Measurements from ENCODE around the gene OR13F1. TPM values are rescaled to one million over a fixed set of nuclear protein-coding genes. Genes with fewer than 3 reads are reported as not detected.

Gene OR13F1
- polyA plus RNA-seq, 1 donor (not counting 4 experiments of a cell fraction or from before 2014, with no cell fraction given): not detected

GRCh38 chr9:104463864-104464263, 40.2 kb upstream of the OR13F1 start:
- Histone ChIP-seq H3K9ac (ENCODE audit: control insufficient read depth, extremely low read depth, insufficient read depth, low read length) (no peak overlapping the region), H3K79me2 (ENCODE audit: control insufficient read depth, insufficient read depth, low read length) (no peaks in the 10 kb centered on the region), H3K27me3 (ENCODE audit: control insufficient read depth, extremely low read depth, insufficient read depth, low read length) (no peaks in the 10 kb centered on the region), H4K20me1 (ENCODE audit: control insufficient read depth, extremely low read depth, insufficient read depth, low read length) (no peaks in the 10 kb centered on the region), H2AFZ (ENCODE audit: control insufficient read depth, low read length) (no peak overlapping the region), H3K9me1 (ENCODE audit: control insufficient read depth, extremely low read depth, insufficient read depth, low read length) (no peaks in the 10 kb centered on the region), H3K36me3 (ENCODE audit: control insufficient read depth in 2 of 2, extremely low read depth in 1 of 2, insufficient read depth in 2 of 2, low read length in 2 of 2) (no peaks in the 10 kb centered on the region), H3K27ac (ENCODE audit: control insufficient read depth, insufficient read depth, low read length) (no peak overlapping the region), H3K4me3 (ENCODE audit: control insufficient read depth in 2 of 3, extremely low read depth in 1 of 3, insufficient read depth in 2 of 3, low read depth in 1 of 3, low read length in 3 of 3) (no peak overlapping the region), H3K4me1 (ENCODE audit: control insufficient read depth, extremely low read depth, insufficient read depth, low read length) (no peaks in the 10 kb centered on the region), H3K9me3 (ENCODE audit: control insufficient read depth, low read depth, low read length) (no peaks in the 10 kb centered on the region), H3K4me2 (ENCODE audit: control insufficient read depth, extremely low read depth, insufficient read depth, low read depth, low read length) (no peak overlapping the region)
- TF ChIP-seq, protein P1, sequence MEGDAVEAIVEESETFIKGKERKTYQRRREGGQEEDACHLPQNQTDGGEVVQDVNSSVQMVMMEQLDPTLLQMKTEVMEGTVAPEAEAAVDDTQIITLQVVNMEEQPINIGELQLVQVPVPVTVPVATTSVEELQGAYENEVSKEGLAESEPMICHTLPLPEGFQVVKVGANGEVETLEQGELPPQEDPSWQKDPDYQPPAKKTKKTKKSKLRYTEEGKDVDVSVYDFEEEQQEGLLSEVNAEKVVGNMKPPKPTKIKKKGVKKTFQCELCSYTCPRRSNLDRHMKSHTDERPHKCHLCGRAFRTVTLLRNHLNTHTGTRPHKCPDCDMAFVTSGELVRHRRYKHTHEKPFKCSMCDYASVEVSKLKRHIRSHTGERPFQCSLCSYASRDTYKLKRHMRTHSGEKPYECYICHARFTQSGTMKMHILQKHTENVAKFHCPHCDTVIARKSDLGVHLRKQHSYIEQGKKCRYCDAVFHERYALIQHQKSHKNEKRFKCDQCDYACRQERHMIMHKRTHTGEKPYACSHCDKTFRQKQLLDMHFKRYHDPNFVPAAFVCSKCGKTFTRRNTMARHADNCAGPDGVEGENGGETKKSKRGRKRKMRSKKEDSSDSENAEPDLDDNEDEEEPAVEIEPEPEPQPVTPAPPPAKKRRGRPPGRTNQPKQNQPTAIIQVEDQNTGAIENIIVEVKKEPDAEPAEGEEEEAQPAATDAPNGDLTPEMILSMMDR (optimal IDR thresholded peaks at IDR 0.05 in 1 of 3, IDR thresholded peaks at IDR 0.05 in 1 of 3, conservative IDR thresholded peaks at IDR 0.05 in 1 of 3; ENCODE audit: extremely low read depth in 1 of 3, insufficient read depth in 2 of 3, low read length in 3 of 3): no peak
- no peak for TF ChIP-seq EZH2 (IDR thresholded peaks at IDR 0.05; ENCODE audit: low read length)
- dilution Hi-C loops (cut with MboI; ENCODE audit: extremely low pct_ligation_motif_present, low sequenced_read_pairs): no loop called here
- FAIRE-seq (no peak), DNase-seq (ENCODE audit: low read depth, low spot score) (no peak)

DNA sequence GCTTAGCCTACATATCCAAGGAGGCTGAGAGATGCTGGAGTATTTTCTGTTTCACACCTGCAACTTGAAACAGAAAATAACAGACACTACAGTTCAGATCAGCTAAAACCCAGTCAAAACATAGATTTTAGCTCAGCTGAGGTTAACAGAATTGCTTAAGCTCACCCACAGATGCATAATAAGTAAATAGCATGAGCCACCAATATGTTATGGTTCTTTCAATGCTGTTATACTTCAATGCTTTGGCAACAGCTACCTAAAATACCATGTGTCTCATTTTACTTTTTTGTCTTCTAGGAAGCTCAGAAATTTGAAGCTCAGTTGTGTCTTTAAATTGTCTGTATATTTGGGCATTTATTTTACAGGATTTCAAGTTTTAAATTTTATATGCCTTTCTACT, 35.8 kb upstream of the OR13F1 start:
- Histone ChIP-seq H3K27me3 (ENCODE audit: control insufficient read depth, extremely low read depth, insufficient read depth, low read length) (no peaks in the 10 kb centered on the region), H3K36me3 (ENCODE audit: control insufficient read depth in 2 of 2, extremely low read depth in 1 of 2, insufficient read depth in 2 of 2, low read length in 2 of 2) (no peaks in the 10 kb centered on the region), H3K9ac (ENCODE audit: control insufficient read depth, extremely low read depth, insufficient read depth, low read length) (no peak overlapping the region), H3K9me1 (ENCODE audit: control insufficient read depth, extremely low read depth, insufficient read depth, low read length) (no peaks in the 10 kb centered on the region), H2AFZ (ENCODE audit: control insufficient read depth, low read length) (no peak overlapping the region), H3K27ac (ENCODE audit: control insufficient read depth, insufficient read depth, low read length) (no peak overlapping the region), H3K4me1 (ENCODE audit: control insufficient read depth, extremely low read depth, insufficient read depth, low read length) (no peaks in the 10 kb centered on the region), H4K20me1 (ENCODE audit: control insufficient read depth, extremely low read depth, insufficient read depth, low read length) (no peaks in the 10 kb centered on the region), H3K9me3 (ENCODE audit: control insufficient read depth, low read depth, low read length) (no peaks in the 10 kb centered on the region), H3K79me2 (ENCODE audit: control insufficient read depth, insufficient read depth, low read length) (no peaks in the 10 kb centered on the region), H3K4me2 (ENCODE audit: control insufficient read depth, extremely low read depth, insufficient read depth, low read depth, low read length) (no peak overlapping the region), H3K4me3 (ENCODE audit: control insufficient read depth in 2 of 3, extremely low read depth in 1 of 3, insufficient read depth in 2 of 3, low read depth in 1 of 3, low read length in 3 of 3) (no peak overlapping the region)
- no peak for DNase-seq (ENCODE audit: low read depth, low spot score)
- no peak for FAIRE-seq
- dilution Hi-C loops (cut with MboI; ENCODE audit: extremely low pct_ligation_motif_present, low sequenced_read_pairs): no loop called here
- TF ChIP-seq EZH2 (IDR thresholded peaks at IDR 0.05; ENCODE audit: low read length): no peak
- TF ChIP-seq, protein P1 (optimal IDR thresholded peaks at IDR 0.05 in 1 of 3, IDR thresholded peaks at IDR 0.05 in 1 of 3, conservative IDR thresholded peaks at IDR 0.05 in 1 of 3; ENCODE audit: extremely low read depth in 1 of 3, insufficient read depth in 2 of 3, low read length in 3 of 3): no peak
